HG03135 (cell line): ENCODE results near the gene UBE2Q1.

Experiments used
- ATAC-seq: cut with Tn5 transposase; IDR thresholded peaks from one replicate; pipeline ENCODE4 v1.9.1; 2021; ENCODE audit warnings: mild to moderate bottlenecking, moderate library complexity; ENCODE audit not compliant: unreplicated experiment

UBE2Q1 gene

DNA sequence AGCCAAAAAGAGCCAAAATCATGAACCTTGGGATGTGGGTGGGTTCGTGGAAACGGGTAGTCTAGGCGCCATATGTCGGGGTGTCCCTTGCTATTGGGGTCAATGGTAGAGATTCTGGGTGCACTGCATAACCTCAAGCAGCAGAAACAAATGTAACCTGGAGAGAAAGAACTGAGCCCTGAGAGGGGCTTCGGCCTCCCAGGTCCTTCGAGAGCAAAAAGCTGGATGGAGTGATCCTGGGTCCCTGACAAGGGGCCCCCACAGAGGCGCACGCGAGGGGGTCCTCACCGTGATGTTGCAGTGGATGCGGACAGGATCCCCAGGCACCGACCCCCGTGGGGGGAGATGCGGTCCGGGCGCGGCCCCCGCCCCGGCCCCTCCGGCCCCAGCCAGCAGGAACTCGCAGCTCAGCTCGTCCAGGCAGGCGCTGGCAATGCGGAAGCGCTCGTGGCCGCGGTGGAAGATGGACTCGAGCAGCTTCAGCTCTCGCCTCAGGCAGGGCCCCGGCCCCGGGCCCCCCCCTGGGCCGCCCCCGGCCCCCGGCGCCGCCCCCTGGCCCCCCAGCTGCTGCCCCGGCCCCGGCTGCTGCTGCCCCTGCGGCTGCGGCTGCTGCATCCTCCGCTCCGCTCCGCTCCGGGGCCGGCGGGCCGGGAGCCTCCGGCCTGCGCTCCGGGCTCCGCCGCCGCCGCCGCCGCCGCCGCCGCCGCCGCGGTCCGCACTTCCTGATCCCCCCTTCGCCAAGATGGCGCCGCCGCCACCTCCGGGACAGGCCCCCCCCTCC, at the start of gene UBE2Q1:
TSS of gene UBE2Q1 (minus strand) at position 724 of the 781 bp plus-strand sequence. CDS start at position 615, 109 bp downstream.
- ATAC-seq, result peak; percentile 18

DNA sequence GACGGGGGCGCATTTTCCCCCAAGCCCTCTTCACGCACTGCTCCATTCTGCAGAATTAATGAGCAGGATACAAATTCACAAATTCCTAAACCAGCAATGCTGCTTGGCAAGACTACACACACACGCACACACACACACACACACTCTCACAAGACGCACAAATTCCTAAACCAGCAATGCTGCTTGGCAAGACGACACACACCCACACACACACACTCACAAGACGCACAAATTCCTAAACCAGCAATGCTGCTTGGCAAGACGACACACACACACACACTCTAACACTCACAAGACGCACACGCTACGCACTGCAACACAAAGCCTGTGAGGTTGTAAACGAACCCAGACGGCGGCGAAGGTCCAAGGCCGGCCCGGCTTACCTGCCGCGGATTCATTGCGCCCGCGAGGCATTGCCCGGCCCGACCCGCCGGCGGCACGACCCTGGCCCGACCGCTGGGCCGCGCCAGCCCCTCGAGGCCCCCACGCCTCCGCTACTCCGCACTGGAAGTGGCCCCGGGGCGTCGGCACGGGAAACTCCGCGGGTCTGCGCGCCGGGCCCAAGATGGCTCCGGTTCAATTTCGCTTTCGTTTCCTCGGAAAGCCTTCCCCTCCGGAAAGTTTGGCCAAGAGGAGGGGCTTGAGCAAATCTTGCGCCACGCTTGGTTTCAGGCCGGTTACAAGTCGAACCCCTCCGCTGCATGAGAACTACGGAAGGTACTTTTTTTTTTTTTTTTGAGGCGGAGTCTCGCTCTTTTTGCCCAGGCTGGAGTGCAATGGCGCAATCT, 49.3 kb upstream of the UBE2Q1 start, which contains the start of gene ADAR:
TSS of gene ADAR (minus strand) at position 578 of the 788 bp plus-strand sequence. CDS start at position 398, 180 bp downstream.
- ATAC-seq, result peak; percentile 78

GRCh38 chr1:154607106-154607608, 48.7 kb upstream of the UBE2Q1 start:
- ATAC-seq, result peak; percentile 4

- no peak for ATAC-seq
Measured at GRCh38 chr1:154605534-154605933, 47.1 kb upstream of the UBE2Q1 start.

DNA sequence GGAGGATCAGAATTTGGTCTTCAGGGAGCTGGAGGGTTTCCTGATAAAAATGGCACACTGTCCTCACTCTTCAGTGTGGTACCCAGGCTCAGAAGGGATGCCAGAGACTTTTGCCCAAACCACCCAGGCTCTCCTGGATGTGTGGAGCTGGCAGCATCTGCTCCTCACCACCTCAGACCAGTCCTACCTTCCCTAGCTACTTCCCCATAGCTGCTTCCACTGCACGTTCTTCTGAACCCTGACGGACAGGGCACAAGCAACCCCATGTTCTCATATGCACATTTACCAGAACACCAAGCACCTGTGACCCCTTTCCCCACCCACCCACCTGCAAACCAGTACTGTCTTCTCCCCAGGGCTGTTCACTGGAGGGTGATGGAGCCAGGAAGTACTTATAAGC, 44.9 kb upstream of the UBE2Q1 start:
- ATAC-seq, result no peak

GRCh38 chr1:154599658-154600057, 41.2 kb upstream of the UBE2Q1 start:
- ATAC-seq, result no peak

DNA sequence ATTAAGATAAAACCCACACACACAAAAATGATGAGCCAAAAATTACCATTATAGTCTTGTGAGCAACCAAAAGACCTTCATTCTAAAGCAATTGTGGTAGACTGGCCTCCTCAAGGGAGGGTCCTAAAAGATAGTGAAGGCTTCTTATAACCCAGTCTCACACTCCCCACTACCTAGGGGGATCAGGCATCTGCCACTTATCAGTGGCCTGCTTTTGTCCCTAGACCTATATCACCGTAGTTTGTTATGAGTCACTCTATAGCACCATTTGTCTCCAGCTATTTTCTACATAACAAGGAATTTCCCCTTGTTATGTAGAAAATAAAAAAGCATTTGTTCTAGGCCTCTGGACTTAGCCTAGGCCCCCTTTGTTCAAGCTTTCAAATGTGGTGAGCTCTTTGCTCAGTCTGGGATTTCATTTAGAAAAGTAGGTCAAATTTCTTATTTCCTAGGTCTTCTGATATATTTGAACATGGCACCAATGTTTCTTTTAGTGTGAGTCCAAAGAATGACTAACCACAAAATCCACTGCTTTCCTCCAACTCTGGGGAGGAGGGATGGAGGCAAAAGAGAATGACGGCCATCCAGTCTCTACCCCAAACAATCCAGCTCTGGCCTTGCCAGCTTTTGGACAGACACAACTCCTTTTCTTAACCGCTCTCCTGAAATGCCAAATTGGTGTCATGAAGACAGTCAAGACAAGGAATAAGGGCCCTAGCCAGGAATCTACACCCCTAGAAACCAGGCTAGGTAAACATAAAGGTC, 40.6 kb upstream of the UBE2Q1 start:
- ATAC-seq, result no peak

DNA sequence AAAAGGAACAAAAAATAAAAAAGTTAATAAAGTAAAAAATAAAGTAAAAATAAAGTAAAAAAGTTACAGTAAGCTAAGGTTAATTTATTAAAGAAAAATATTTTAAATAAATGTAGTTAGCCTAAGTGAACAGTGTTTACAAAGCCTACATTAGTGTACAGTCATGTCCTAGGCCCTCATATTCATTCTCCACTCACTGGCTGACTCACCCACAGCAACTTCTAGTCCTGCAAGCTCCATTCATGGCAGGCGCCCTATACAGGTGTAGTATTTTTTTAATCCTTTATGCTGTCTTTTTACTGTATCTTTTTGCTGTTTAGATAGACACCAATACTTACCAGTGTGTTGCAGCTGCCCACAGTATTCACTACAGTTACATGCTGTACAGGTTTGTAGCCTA, 37.2 kb upstream of the UBE2Q1 start:
- no peak for ATAC-seq

- no peak for ATAC-seq
Measured at GRCh38 chr1:154594811-154595210, 36.3 kb upstream of the UBE2Q1 start.

DNA sequence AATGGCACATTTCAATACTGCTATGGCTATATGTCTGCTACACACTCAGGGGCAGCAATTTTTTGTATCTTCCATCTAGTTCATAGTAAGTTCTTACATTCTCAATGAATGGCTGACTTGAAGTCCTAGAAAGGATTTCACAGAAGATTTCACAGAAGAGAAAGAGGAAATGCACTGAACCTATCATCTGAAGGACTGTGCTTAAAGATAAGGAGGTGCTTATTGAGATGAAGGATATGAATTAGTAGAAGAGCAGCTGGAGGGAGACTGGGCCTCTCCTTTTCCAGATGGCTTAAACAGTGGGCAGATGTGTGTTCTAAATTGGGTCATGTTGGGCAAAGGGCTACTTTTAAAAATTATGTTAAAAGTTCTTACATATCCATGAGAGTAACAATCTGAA, 34.9 kb upstream of the UBE2Q1 start:
- ATAC-seq, result no peak

DNA sequence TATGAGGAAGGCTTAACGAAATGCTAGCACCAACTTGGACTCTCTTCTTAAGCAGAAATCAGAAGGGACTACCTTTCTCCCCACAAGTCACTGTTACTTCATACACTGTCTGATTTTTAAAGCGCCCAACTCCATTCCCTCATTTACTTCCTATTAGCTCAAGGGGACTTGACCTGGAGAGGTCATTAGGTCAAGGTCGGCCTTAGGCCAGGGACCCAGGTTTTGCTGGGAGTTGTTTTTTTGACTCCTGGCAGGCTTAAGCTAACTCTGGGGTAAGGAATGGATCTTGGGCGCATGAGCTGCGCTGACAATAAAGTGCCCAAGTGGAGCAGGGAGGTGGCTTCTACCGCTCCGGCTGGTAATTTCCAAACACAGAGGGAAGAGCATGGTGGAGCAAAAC, 32.7 kb upstream of the UBE2Q1 start:
- ATAC-seq, result no peak

DNA sequence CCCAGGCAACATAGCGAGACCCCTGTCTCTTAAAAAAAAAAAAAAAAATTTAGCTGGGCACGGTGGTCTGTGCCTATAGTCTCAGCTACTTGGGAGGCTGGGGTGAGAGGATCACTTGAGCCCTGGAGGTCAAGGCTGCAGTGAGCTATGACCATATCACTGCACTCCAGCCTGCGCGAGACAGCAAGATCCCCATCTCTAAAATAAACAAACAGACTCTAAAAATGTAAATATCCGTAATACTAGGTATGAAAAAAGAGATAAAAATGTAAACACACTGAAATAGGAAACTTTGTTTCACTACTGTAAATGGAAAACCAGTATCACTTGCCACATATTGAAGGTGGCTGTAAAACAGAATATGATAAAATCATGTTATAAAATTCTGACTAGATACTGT, 32.3 kb upstream of the UBE2Q1 start:
- ATAC-seq, result no peak

DNA sequence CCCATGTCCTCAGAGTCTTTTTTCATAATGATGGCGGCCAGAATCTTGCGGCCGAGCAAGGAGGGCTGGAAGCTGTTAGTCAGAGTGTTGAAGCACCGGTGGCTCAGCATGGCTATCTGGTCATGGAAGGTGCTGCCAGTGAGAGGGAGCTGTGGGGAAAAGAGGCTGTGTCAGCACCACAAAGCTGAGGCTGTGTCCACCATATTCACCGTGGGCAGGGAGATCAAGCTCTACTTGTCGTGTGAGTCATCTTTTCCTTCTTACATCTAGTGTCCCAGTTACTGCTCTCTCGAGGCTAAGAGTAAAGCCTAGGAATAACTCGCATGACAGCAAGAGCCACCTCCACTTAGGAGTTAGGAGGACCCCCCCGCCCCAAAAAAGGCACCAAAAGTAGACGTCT, 31.3 kb upstream of the UBE2Q1 start:
- no peak for ATAC-seq

- no peak for ATAC-seq
Measured at GRCh38 chr1:154586641-154587040, 28.2 kb upstream of the UBE2Q1 start.

DNA sequence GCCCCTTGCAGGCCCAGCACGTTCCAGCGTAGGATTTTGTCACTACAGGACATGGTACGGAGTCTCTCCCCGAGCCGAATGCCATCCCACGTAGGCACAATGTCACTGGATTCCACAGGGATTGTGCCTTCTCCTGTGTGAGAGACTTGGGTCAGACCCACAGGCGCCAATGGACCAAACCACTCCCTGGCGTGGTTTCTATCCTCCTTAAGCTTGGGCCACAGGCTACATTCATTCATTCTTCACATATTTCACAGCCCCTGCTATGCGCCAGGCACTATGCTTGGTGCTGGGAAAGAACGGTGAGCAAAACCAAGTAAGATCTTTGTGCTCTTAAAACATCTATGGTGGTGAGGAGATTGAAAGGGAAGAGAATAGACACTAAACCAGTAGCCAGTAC, 27.8 kb upstream of the UBE2Q1 start:
- no peak for ATAC-seq

GRCh38 chr1:154584267-154584994, 26.0 kb upstream of the UBE2Q1 start:
- ATAC-seq, result no peak

- no peak for ATAC-seq
Measured at GRCh38 chr1:154583773-154584172, 25.3 kb upstream of the UBE2Q1 start.

DNA sequence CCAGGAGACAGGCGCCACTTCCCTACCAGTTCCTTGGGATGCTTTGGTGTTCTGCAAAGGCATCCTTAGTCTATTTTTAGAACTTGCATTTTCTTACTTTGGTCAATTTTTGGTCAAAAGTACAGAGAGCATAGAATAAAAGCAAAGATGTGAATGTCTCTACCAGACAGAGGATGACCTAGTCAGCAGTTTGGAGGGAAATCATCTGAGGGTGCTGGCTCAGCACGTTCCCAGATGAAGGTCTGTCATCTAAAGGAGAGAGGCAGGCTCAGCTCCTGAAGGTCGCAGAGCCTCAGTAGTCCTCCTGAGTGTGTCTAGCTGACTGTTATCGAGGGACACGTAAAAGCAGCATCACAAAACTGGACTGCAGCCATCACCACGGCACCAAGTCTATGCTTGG, 24.4 kb upstream of the UBE2Q1 start:
- ATAC-seq, result no peak

DNA sequence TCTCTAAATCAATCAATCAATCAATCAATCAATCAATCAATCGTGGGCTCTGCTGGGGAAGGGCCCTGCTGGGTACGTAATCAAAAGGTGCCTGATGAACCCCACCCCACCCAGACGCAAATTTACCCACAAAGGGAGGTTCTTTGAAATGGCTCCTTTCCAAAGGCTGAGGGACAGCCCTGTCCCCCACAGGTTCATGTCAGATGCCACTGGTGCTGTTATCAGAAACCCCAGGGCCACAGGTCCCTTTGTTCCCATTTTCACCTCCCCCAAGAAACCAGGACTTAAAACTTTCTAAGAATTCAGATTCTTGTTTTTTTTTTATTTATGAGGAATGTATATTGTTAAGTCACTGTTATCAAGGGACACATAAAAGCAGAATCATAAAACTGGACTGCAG, 23.3 kb upstream of the UBE2Q1 start:
- no peak for ATAC-seq

- no peak for ATAC-seq
Measured at GRCh38 chr1:154579374-154579773, 20.9 kb upstream of the UBE2Q1 start.

GRCh38 chr1:154578058-154578418, 19.6 kb upstream of the UBE2Q1 start:
- no peak for ATAC-seq
